ENCODE measurements around the gene LRRC8A.
A peak's percentile ranks its signal among the peaks of the same experiment; 100 is the strongest.
"Not testable (repeated sequence)": the region's sequence is repeated elsewhere in the genome, so short reads cannot be mapped to it uniquely, and the experiment has no call there.

Gene LRRC8A

GRCh38 chr9:128860937-128861336 lies 21.0 kb upstream of the LRRC8A start:
- no peak overlapping the region for H3K27ac ChIP-seq
- TF ChIP-seq CTCF (IDR thresholded peaks at IDR 0.05) = no peak

GRCh38 chr9:128861501-128861900 lies 20.4 kb upstream of the LRRC8A start:
- Histone ChIP-seq H3K4me3 (ENCODE audit: low read depth, low read length) (no peak overlapping the region), H2AFZ (no peak overlapping the region), H3K4me2 (ENCODE audit: low read length) (no peak overlapping the region), H3K27me3 (ENCODE audit: control insufficient read depth, insufficient read depth, low read length) (no peaks in the 10 kb centered on the region), H3K9ac (no peak overlapping the region), H3K27ac (no peak overlapping the region), H3K79me2 (no peaks in the 10 kb centered on the region), H3K4me1 (no peaks in the 10 kb centered on the region), H3K9me3 (ENCODE audit: control insufficient read depth, low read length) (no peaks in the 10 kb centered on the region), H3K36me3 (ENCODE audit: control insufficient read depth, insufficient read depth, low read length) (no peaks in the 10 kb centered on the region)
- TF ChIP-seq CTCF (IDR thresholded peaks at IDR 0.05) = no peak

More at GRCh38 chr9:128860937-128861336, 21.0 kb upstream of the LRRC8A start:
- no peak overlapping the region for H3K4me2 ChIP-seq (ENCODE audit: low read length)
- no peak overlapping the region for H3K4me3 ChIP-seq (ENCODE audit: low read depth, low read length)
- no peaks in the 10 kb centered on the region for H3K27me3 ChIP-seq (ENCODE audit: control insufficient read depth, insufficient read depth, low read length)
- no peak overlapping the region for H2AFZ ChIP-seq
- no peaks in the 10 kb centered on the region for H3K36me3 ChIP-seq (ENCODE audit: control insufficient read depth, insufficient read depth, low read length)
- H3K9ac ChIP-seq = no peak overlapping the region
- H3K4me1 ChIP-seq = no peaks in the 10 kb centered on the region
- no peaks in the 10 kb centered on the region for H3K79me2 ChIP-seq
- no peaks in the 10 kb centered on the region for H3K9me3 ChIP-seq (ENCODE audit: control insufficient read depth, low read length)

GRCh38 chr9:128862401-128862851 lies 19.5 kb upstream of the LRRC8A start:
- H3K27ac ChIP-seq = peak overlapping the region; percentile 29
- no peak overlapping the region for H3K9ac ChIP-seq
- H3K79me2 ChIP-seq = no peaks in the 10 kb centered on the region

GRCh38 chr9:128863647-128864046 lies 18.3 kb upstream of the LRRC8A start:
- no peaks in the 10 kb centered on the region for H3K9me3 ChIP-seq (ENCODE audit: control insufficient read depth, low read length)
- H3K4me3 ChIP-seq (ENCODE audit: low read depth, low read length) = no peak overlapping the region
- H2AFZ ChIP-seq = no peak overlapping the region
- H3K4me1 ChIP-seq = no peaks in the 10 kb centered on the region
- no peaks in the 10 kb centered on the region for H3K79me2 ChIP-seq
- H3K27me3 ChIP-seq (ENCODE audit: control insufficient read depth, insufficient read depth, low read length) = no peaks in the 10 kb centered on the region
- no peaks in the 10 kb centered on the region for H3K36me3 ChIP-seq (ENCODE audit: control insufficient read depth, insufficient read depth, low read length)
- no peak overlapping the region for H3K27ac ChIP-seq
- peak; percentile 66 for TF ChIP-seq CTCF (IDR thresholded peaks at IDR 0.05)
- H3K9ac ChIP-seq = no peak overlapping the region
- no peak overlapping the region for H3K4me2 ChIP-seq (ENCODE audit: low read length)

More at GRCh38 chr9:128862401-128862851, 19.5 kb upstream of the LRRC8A start:
- no peaks in the 10 kb centered on the region for H3K27me3 ChIP-seq (ENCODE audit: control insufficient read depth, insufficient read depth, low read length)
- H2AFZ ChIP-seq = no peak overlapping the region
- no peak overlapping the region for H3K4me2 ChIP-seq (ENCODE audit: low read length)
- H3K4me3 ChIP-seq (ENCODE audit: low read depth, low read length) = no peak overlapping the region
- no peak for TF ChIP-seq CTCF (IDR thresholded peaks at IDR 0.05)
- no peaks in the 10 kb centered on the region for H3K4me1 ChIP-seq
- no peaks in the 10 kb centered on the region for H3K36me3 ChIP-seq (ENCODE audit: control insufficient read depth, insufficient read depth, low read length)
- no peaks in the 10 kb centered on the region for H3K9me3 ChIP-seq (ENCODE audit: control insufficient read depth, low read length)

- Histone ChIP-seq H3K27ac (no peak overlapping the region), H3K27me3 (ENCODE audit: control insufficient read depth, insufficient read depth, low read length) (no peaks in the 10 kb centered on the region), H3K9me3 (ENCODE audit: control insufficient read depth, low read length) (no peaks in the 10 kb centered on the region), H3K79me2 (no peaks in the 10 kb centered on the region), H3K36me3 (ENCODE audit: control insufficient read depth, insufficient read depth, low read length) (no peaks in the 10 kb centered on the region), H2AFZ (no peak overlapping the region), H3K4me1 (no peaks in the 10 kb centered on the region), H3K4me3 (ENCODE audit: low read depth, low read length) (no peak overlapping the region), H3K4me2 (ENCODE audit: low read length) (no peak overlapping the region), H3K9ac (no peak overlapping the region)
- TF ChIP-seq CTCF (IDR thresholded peaks at IDR 0.05) = no peak
These were observed 11.6 kb upstream of the LRRC8A start for GRCh38 chr9:128870128-128870940.

GRCh38 chr9:128870941-128871265 lies 11.0 kb upstream of the LRRC8A start:
- H3K9me3 ChIP-seq (ENCODE audit: control insufficient read depth, low read length); H3K4me1 ChIP-seq; H3K4me2 ChIP-seq (ENCODE audit: low read length); H3K27ac ChIP-seq; H2AFZ ChIP-seq; H3K79me2 ChIP-seq; H3K36me3 ChIP-seq (ENCODE audit: control insufficient read depth, insufficient read depth, low read length); H3K4me3 ChIP-seq (ENCODE audit: low read depth, low read length); H3K27me3 ChIP-seq (ENCODE audit: control insufficient read depth, insufficient read depth, low read length); H3K9ac ChIP-seq: not testable (repeated sequence)

Measured in parathyroid adenoma (tissue), 2 donors.